Measurements from ENCODE around the gene GLUD2.

DNA sequence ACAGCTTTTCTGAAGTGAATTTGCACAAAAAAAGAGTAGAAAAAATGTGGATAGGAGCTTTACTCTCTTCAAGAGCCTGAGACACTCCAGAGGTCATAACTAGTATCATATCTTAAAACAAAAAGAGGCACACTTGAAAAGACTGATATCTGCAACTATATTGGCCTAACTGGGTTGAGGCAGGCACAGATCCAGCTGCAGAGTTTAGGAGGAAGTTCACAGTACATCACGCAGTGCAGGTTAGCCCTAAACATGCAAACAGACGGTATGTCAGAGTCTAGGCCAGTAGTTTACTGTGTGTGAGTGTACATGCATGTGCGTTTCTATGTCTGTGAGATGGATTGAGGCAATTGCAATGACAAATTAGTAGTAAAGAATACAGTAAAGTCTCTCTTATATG, 37.6 kb upstream of the GLUD2 start:
- no peak for TF ChIP-seq EZH2 (IDR thresholded peaks at IDR 0.05)
- TF ChIP-seq, protein P1, sequence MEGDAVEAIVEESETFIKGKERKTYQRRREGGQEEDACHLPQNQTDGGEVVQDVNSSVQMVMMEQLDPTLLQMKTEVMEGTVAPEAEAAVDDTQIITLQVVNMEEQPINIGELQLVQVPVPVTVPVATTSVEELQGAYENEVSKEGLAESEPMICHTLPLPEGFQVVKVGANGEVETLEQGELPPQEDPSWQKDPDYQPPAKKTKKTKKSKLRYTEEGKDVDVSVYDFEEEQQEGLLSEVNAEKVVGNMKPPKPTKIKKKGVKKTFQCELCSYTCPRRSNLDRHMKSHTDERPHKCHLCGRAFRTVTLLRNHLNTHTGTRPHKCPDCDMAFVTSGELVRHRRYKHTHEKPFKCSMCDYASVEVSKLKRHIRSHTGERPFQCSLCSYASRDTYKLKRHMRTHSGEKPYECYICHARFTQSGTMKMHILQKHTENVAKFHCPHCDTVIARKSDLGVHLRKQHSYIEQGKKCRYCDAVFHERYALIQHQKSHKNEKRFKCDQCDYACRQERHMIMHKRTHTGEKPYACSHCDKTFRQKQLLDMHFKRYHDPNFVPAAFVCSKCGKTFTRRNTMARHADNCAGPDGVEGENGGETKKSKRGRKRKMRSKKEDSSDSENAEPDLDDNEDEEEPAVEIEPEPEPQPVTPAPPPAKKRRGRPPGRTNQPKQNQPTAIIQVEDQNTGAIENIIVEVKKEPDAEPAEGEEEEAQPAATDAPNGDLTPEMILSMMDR (IDR thresholded peaks at IDR 0.05) = no peak
- TF ChIP-seq EZH2phosphoT487 (IDR thresholded peaks at IDR 0.05) = no peak
